H1 (cell line): ENCODE data around the gene SLK. TPM values are rescaled to one million over a fixed set of nuclear protein-coding genes. Genes with fewer than 3 reads are reported as not detected.

Experiments used
- KDM4A ChIP-seq: IDR thresholded peaks from one replicate; pipeline ENCODE4 v1.7.1; 2012; ENCODE audit warnings: low read depth, mild to moderate bottlenecking, moderate library complexity, low read length, inconsistent platforms; ENCODE audit not compliant: severe bottlenecking
- NRF1 ChIP-seq: IDR thresholded peaks from 2 replicates; pipeline ENCODE4 v1.6.1; 2011; ENCODE audit warnings: mild to moderate bottlenecking, low read depth, low read length, improper control_type of control experiment
- POLR2AphosphoS5 ChIP-seq: IDR thresholded peaks from 2 replicates; pipeline ENCODE4 v1.6.1; 2011; ENCODE audit warnings: low read depth, low read length
- RBBP5 ChIP-seq: IDR thresholded peaks from 2 replicates; pipeline ENCODE4 v1.7.1; 2012; ENCODE audit warnings: low read depth, mild to moderate bottlenecking, inconsistent platforms, low read length, moderate library complexity, borderline replicate concordance
- polyA plus RNA-seq, 7 experiments: library from polyadenylated mRNA; depleted of rRNA in 3 of 7; stranded (reverse) in 5 of 7; unstranded in 2 of 7; fragments of >200 nt in 5 of 7; fragments of 200-250 nt in 2 of 7; gene quantifications; 1 replicate in 5 of 7; 2 replicates in 1 of 7; 4 replicates in 1 of 7; pipeline versions ENCODE4 v1.2.1 to v1.2.3, GENCODE V29; 2011 to 2013; ENCODE audit warnings: missing spikeins in 2 of 7, mixed read lengths in 2 of 7
- total RNA-seq: library from RNA; stranded (reverse); fragmentation: NEBNext Ultra II Directional; extraction: Animal tissue kit (Norgen Biotek cat#: 25700); gene quantifications from 2 replicates; pipeline ENCODE4 v1.2.1, GENCODE V29; 2021
- TF ChIP-seq, protein P1 (sequence below): fragments of 300-600 bp; sonication (generic); IDR thresholded peaks from 2 replicates; pipeline ENCODE4 v1.7.1; 2012; ENCODE audit warnings: low read length, moderate library complexity, mild to moderate bottlenecking, inconsistent platforms; ENCODE audit not compliant: insufficient replicate concordance

SLK gene
- total and polyA plus RNA-seq, 2 of the 8 experiments (the other 6 are each of a cell fraction or from before 2014, with no cell fraction given) = 2.7 to 18.3 TPM

DNA sequence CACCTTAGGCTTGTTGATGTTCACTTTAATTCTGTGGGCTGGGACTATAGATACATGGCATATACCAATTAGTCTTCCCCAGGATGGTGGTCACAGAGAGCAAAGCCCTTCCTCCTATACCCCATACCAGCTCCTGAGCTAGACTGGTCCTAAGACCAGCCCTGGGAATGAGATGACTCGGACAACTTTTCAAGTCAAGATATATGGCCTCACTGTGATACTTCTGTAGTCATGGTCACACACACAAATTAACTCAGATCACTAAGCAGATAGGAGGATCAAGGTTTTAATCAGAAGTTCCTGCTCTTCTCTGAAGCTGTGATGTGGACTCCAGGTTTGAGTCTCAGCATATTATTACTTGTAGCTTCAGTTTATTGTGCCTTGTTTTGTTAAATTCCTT, 53.1 kb downstream of the SLK start (continued):
- TF ChIP-seq, protein P1, sequence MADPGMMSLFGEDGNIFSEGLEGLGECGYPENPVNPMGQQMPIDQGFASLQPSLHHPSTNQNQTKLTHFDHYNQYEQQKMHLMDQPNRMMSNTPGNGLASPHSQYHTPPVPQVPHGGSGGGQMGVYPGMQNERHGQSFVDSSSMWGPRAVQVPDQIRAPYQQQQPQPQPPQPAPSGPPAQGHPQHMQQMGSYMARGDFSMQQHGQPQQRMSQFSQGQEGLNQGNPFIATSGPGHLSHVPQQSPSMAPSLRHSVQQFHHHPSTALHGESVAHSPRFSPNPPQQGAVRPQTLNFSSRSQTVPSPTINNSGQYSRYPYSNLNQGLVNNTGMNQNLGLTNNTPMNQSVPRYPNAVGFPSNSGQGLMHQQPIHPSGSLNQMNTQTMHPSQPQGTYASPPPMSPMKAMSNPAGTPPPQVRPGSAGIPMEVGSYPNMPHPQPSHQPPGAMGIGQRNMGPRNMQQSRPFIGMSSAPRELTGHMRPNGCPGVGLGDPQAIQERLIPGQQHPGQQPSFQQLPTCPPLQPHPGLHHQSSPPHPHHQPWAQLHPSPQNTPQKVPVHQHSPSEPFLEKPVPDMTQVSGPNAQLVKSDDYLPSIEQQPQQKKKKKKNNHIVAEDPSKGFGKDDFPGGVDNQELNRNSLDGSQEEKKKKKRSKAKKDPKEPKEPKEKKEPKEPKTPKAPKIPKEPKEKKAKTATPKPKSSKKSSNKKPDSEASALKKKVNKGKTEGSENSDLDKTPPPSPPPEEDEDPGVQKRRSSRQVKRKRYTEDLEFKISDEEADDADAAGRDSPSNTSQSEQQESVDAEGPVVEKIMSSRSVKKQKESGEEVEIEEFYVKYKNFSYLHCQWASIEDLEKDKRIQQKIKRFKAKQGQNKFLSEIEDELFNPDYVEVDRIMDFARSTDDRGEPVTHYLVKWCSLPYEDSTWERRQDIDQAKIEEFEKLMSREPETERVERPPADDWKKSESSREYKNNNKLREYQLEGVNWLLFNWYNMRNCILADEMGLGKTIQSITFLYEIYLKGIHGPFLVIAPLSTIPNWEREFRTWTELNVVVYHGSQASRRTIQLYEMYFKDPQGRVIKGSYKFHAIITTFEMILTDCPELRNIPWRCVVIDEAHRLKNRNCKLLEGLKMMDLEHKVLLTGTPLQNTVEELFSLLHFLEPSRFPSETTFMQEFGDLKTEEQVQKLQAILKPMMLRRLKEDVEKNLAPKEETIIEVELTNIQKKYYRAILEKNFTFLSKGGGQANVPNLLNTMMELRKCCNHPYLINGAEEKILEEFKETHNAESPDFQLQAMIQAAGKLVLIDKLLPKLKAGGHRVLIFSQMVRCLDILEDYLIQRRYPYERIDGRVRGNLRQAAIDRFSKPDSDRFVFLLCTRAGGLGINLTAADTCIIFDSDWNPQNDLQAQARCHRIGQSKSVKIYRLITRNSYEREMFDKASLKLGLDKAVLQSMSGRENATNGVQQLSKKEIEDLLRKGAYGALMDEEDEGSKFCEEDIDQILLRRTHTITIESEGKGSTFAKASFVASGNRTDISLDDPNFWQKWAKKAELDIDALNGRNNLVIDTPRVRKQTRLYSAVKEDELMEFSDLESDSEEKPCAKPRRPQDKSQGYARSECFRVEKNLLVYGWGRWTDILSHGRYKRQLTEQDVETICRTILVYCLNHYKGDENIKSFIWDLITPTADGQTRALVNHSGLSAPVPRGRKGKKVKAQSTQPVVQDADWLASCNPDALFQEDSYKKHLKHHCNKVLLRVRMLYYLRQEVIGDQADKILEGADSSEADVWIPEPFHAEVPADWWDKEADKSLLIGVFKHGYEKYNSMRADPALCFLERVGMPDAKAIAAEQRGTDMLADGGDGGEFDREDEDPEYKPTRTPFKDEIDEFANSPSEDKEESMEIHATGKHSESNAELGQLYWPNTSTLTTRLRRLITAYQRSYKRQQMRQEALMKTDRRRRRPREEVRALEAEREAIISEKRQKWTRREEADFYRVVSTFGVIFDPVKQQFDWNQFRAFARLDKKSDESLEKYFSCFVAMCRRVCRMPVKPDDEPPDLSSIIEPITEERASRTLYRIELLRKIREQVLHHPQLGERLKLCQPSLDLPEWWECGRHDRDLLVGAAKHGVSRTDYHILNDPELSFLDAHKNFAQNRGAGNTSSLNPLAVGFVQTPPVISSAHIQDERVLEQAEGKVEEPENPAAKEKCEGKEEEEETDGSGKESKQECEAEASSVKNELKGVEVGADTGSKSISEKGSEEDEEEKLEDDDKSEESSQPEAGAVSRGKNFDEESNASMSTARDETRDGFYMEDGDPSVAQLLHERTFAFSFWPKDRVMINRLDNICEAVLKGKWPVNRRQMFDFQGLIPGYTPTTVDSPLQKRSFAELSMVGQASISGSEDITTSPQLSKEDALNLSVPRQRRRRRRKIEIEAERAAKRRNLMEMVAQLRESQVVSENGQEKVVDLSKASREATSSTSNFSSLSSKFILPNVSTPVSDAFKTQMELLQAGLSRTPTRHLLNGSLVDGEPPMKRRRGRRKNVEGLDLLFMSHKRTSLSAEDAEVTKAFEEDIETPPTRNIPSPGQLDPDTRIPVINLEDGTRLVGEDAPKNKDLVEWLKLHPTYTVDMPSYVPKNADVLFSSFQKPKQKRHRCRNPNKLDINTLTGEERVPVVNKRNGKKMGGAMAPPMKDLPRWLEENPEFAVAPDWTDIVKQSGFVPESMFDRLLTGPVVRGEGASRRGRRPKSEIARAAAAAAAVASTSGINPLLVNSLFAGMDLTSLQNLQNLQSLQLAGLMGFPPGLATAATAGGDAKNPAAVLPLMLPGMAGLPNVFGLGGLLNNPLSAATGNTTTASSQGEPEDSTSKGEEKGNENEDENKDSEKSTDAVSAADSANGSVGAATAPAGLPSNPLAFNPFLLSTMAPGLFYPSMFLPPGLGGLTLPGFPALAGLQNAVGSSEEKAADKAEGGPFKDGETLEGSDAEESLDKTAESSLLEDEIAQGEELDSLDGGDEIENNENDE = no peak
- TF ChIP-seq RBBP5 (no peak), KDM4A (no peak), POLR2AphosphoS5 (no peak), NRF1 (no peak)
